PC-9 (cell line): ENCODE measurements around the gene BCDIN3D.

ENCODE experiments used
- EZH2 ChIP-seq: fragments of 200-600 bp; sonication (generic); IDR thresholded peaks from 2 replicates; pipeline ENCODE4 v1.8.0; 2017; ENCODE audit warnings: antibody characterized with exemption, low read depth
- TF ChIP-seq, protein P1 (sequence below): fragments of 200-600 bp; sonication (generic); conservative IDR thresholded peaks from 2 replicates; pipeline ENCODE4 v1.6.1; 2017; ENCODE audit warnings: mixed run types, antibody characterized with exemption, mild to moderate bottlenecking, moderate library complexity

GRCh38 chr12:49824416-49824815 is 18.5 kb downstream of the BCDIN3D start:
- TF ChIP-seq, protein P1, sequence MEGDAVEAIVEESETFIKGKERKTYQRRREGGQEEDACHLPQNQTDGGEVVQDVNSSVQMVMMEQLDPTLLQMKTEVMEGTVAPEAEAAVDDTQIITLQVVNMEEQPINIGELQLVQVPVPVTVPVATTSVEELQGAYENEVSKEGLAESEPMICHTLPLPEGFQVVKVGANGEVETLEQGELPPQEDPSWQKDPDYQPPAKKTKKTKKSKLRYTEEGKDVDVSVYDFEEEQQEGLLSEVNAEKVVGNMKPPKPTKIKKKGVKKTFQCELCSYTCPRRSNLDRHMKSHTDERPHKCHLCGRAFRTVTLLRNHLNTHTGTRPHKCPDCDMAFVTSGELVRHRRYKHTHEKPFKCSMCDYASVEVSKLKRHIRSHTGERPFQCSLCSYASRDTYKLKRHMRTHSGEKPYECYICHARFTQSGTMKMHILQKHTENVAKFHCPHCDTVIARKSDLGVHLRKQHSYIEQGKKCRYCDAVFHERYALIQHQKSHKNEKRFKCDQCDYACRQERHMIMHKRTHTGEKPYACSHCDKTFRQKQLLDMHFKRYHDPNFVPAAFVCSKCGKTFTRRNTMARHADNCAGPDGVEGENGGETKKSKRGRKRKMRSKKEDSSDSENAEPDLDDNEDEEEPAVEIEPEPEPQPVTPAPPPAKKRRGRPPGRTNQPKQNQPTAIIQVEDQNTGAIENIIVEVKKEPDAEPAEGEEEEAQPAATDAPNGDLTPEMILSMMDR = no peak
- TF ChIP-seq EZH2 = no peak
